GM12873 (cell line): ENCODE results near the gene POU3F2.

Source experiments
- TF ChIP-seq, protein P1 (sequence below): IDR thresholded peaks from 2 replicates; pipeline ENCODE4 v1.5.1; 2012; ENCODE audit warnings: low read depth, mild to moderate bottlenecking, moderate library complexity, low read length, control low read depth; ENCODE audit not compliant: insufficient read depth; ENCODE audit errors: missing control alignments

The POU3F2 gene

DNA sequence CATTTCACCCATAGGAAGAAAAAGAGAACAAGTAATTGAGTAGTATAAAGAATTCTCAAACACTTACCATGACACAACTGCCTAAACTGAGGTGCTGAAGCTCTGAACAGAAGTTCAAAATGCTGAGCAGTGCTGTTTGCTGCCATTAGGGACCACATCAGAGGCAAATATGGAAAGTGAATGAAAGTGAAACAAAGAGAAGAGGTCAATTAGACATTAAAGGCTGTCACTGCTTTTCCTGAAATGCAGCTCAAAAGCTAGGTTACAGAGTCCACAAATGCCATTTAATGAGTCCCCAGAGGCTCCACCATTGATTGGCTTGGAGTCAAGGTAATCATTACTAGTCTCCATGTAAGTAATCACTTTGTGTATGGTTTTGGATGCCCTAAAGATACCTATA, 46.1 kb downstream of the POU3F2 start:
- TF ChIP-seq, protein P1, sequence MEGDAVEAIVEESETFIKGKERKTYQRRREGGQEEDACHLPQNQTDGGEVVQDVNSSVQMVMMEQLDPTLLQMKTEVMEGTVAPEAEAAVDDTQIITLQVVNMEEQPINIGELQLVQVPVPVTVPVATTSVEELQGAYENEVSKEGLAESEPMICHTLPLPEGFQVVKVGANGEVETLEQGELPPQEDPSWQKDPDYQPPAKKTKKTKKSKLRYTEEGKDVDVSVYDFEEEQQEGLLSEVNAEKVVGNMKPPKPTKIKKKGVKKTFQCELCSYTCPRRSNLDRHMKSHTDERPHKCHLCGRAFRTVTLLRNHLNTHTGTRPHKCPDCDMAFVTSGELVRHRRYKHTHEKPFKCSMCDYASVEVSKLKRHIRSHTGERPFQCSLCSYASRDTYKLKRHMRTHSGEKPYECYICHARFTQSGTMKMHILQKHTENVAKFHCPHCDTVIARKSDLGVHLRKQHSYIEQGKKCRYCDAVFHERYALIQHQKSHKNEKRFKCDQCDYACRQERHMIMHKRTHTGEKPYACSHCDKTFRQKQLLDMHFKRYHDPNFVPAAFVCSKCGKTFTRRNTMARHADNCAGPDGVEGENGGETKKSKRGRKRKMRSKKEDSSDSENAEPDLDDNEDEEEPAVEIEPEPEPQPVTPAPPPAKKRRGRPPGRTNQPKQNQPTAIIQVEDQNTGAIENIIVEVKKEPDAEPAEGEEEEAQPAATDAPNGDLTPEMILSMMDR: no peak

DNA sequence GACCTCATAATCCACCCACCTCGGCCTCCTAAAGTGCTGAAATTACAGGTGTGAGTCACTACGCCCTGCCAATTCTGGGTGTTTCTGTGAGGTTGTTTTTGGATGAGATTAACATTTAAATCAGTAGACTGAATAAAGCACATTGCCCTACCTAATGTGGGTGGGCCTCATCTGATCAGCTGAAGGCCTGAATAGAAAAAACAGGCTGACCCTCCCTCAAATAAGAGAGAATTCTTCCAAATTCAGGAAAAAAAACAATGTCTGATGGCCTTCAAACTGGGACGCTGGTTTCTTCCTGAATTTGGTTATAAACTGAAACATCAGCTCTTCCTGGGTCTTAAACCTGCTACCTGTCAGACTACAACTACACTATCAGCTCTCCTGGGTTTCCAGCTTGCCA, 51.0 kb downstream of the POU3F2 start:
- TF ChIP-seq, protein P1: no peak

DNA sequence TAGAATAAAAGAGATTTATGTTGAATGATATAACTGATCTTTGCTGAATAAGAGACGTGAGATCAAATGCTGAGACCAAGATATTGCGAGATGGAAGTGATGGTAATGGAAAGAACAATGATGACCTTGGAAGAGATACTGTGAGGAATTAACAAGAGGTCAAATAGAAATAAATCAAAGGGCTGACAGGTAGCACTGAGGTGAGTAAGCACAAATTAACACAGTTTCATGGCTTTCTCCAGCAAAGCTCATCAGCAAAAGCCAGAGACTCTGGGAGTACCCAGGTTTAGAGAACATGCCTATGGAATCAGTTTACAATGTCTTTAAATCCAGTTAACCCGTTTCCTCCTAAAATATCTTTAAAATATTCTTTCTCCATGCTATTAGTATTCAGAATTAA, 53.3 kb downstream of the POU3F2 start:
- TF ChIP-seq, protein P1: no peak
